Fibroblast of skin of back (primary cell): ENCODE measurements around the gene OR4Q3. TPM values are rescaled to one million over a fixed set of nuclear protein-coding genes. Genes with fewer than 3 reads are reported as not detected.
"Not testable (repeated sequence)": the region's sequence is repeated elsewhere in the genome, so short reads cannot be mapped to it uniquely, and the experiment has no call there.

ENCODE experiments used
- DNase-seq: peaks from one replicate; pipeline ENCODE4 v3.0.0-alpha.2; 2013
- polyA plus RNA-seq, 2 experiments: library from polyadenylated mRNA; unstranded; fragments of 120-200 nt; gene quantifications; one replicate each; pipeline ENCODE4 v1.2.1, GENCODE V29; 2013; ENCODE audit not compliant: insufficient read length in 2 of 2

The OR4Q3 gene
- polyA plus RNA-seq (2013, experiment 1 of 2; ENCODE audit: insufficient read length) = not detected
- not detected for polyA plus RNA-seq (2013, experiment 2 of 2; ENCODE audit: insufficient read length)

- DNase-seq = no peak
Measured at GRCh38 chr14:19743256-19743655, at the start of gene OR4Q3. Gene OR4Q3, plus strand, starts transcription at chr14:19743571.

GRCh38 chr14:19729359-19729758 lies 14.0 kb upstream of the OR4Q3 start:
- DNase-seq = no peak

DNA sequence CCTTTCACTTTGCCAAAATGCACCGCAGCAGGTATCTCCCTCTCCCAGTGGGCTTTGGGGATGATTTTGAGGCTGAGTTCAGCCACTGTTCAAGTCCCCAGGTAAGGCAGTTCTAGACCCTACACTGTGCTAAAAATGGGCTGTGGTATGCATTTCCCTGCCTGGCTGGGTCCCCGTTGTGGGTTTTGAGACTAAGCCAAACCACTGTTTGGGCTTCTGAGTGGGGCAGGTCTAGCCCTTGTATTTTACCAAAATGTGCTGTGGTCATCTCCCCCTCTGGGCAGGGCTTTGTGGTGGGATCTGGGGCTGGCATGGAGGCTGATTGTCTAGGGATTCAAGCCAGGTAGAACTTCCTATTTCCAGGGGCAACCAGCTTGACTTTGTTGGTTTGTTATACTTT lies 13.6 kb upstream of the OR4Q3 start:
- no peak for DNase-seq

- not testable (repeated sequence) for DNase-seq
Measured at GRCh38 chr14:19733893-19734292, 9.5 kb upstream of the OR4Q3 start.

- not testable (repeated sequence) for DNase-seq
Measured at GRCh38 chr14:19752316-19752715, 8.9 kb downstream of the OR4Q3 start.

DNA sequence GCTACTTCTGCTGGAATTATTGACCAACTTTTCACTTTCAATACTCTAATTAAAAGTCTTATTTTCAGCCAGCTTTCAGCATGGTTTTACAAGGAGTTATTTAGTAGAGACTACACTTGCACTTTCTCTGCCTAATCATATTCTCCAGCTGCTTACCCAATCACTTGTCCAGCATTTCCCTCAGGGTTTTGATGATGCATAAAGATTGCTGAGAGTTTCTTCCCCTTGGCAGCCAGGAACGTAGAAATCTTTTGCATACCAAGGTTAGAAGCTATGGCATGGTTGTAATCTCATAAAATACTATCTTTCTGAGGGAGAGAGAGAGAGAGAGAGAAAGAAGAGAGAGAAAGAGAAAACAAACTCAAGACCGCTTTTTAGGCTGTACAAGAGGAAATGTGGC lies 10.8 kb downstream of the OR4Q3 start:
- no peak for DNase-seq

- not testable (repeated sequence) for DNase-seq
Measured at GRCh38 chr14:19771491-19771890, 28.1 kb downstream of the OR4Q3 start.

- no peak for DNase-seq
Measured at GRCh38 chr14:19771895-19772430, 28.6 kb downstream of the OR4Q3 start.

DNA sequence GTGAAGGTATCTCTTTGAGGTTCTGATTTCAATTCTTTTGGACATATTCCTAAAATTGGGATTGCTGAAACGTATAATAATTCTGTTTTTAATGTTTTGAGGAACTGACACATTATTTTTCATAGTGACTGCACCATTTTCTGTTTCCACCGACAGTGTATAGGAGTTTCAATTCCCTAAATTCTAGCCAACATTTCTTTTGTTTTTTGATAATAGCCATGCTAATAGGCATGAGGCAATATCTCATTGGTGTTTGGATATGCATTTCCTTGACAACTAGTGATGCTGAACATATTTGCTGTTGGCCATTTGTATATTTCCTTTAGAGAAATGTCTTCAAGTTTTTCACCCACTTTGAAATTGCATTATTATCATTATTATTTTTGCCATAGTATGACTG lies 29.1 kb downstream of the OR4Q3 start:
- DNase-seq = not testable (repeated sequence)

- not testable (repeated sequence) for DNase-seq
Measured at GRCh38 chr14:19773204-19773603, 29.8 kb downstream of the OR4Q3 start, which contains the start of gene OR4M1. Gene OR4M1, plus strand, starts transcription at chr14:19773504. Its CDS starts 6,819 bp downstream, at chr14:19780323.

- no peak for DNase-seq
Measured at GRCh38 chr14:19775587-19775986, 32.2 kb downstream of the OR4Q3 start.

DNA sequence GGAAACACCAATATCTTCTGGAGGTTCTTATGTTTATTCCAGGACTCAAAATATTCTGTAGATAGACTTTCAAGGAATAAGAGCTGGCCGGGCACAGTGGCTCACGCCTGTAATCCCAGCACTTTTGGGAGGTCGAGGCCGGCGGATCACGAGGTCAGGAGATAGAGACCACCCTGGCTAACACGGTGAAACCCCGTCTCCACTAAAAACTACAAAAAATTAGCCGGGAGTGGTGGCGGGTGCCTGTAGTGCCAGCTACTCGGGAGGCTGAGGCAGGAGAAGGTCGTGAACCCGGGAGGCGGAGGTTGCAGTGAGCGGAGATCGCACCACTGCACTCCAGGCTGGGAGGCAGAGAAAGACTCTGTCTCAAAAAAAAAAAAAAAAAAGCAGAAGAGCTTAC lies 42.5 kb downstream of the OR4Q3 start:
- not testable (repeated sequence) for DNase-seq

DNA sequence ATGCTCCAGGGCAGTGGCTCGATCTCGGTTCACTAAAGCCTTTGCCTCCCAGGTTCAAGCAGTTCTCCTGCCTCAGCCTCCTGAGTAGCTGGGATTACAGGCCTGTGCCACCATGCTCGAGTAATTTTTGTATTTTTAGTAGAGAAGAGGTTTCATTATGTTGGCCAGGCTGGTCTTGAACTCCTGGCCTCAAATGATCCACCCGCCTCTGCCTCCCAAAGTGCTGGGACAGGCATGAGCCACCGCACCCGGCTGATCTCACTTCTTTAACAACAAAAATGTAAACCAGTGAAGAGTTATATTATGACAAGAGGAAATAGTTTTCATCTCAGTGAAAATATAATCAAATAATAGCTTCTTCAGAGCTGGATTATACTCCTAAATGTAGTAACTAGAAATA lies 43.9 kb downstream of the OR4Q3 start:
- not testable (repeated sequence) for DNase-seq

DNA sequence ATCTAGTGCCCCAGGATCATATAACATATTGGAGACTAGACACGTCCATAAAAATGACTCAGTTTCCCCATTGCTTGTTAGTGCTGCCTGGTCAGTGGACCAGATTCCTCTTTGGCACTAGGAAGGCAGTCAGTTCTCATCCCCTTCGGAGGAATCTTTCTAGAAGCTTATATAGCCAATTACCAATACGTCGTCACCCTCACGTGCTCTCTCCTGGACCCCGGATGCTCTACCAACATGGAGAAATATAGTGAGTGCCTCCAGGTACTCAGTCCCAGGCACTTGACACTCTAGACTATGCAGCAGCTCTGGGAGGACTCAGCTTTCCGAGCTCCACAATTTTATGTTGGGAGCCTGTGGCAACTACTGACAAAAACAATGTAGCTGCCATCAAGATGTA lies 44.8 kb downstream of the OR4Q3 start:
- not testable (repeated sequence) for DNase-seq

GRCh38 chr14:19796520-19797108 lies 53.2 kb downstream of the OR4Q3 start:
- DNase-seq = not testable (repeated sequence)
